Testis (tissue), 2 donors: ENCODE measurements around the gene PTPRD.

Source experiments
- CTCF ChIP-seq, 3 experiments: fragments of 450-650 bp in 2 of 3; fragments of 200-600 bp in 1 of 3; sonication (generic) in 1 of 3; IDR thresholded peaks; one replicate each; pipeline ENCODE4 v1.5.1; 2016 to 2019; ENCODE audit warnings: antibody characterized with exemption in 3 of 3, mild to moderate bottlenecking in 2 of 3, moderate library complexity in 1 of 3
- POLR2A ChIP-seq: fragments of 450-650 bp; IDR thresholded peaks from one replicate; pipeline ENCODE4 v1.6.1; 2017; ENCODE audit warnings: antibody characterized with exemption, mild to moderate bottlenecking, moderate library complexity

GRCh38 chr9:9949368-9949767 is 663.4 kb downstream of the PTPRD start:
- no peak for TF ChIP-seq CTCF (IDR thresholded peaks at IDR 0.05)
- TF ChIP-seq POLR2A = no peak
